ENCODE data around the gene FOXO4.

The FOXO4 gene

GRCh38 chrX:71140440-71140839, 44.8 kb downstream of the FOXO4 start:
- DNase-seq (ENCODE audit: low read depth): no peak

- DNase-seq (ENCODE audit: low read depth): no peak
Observed at GRCh38 chrX:71143508-71143907, 47.9 kb downstream of the FOXO4 start.

- no peak for DNase-seq (ENCODE audit: low read depth)
Observed at GRCh38 chrX:71144651-71145050, 49.0 kb downstream of the FOXO4 start, which contains the start of gene NLGN3. Gene NLGN3, plus strand, starts transcription at chrX:71144841. Its CDS starts 2,909 bp downstream, at chrX:71147750.

GRCh38 chrX:71147496-71148277, 52.0 kb downstream of the FOXO4 start:
- no peak for DNase-seq (ENCODE audit: low read depth)

- DNase-seq (ENCODE audit: low read depth): no peak
Observed at GRCh38 chrX:71148278-71148663, 52.6 kb downstream of the FOXO4 start.

- no peak for DNase-seq (ENCODE audit: low read depth)
Observed at GRCh38 chrX:71151366-71151765, 55.7 kb downstream of the FOXO4 start.

Data from HS-5 (cell line).